ENCODE data around the gene CTNNBL1.

DNA sequence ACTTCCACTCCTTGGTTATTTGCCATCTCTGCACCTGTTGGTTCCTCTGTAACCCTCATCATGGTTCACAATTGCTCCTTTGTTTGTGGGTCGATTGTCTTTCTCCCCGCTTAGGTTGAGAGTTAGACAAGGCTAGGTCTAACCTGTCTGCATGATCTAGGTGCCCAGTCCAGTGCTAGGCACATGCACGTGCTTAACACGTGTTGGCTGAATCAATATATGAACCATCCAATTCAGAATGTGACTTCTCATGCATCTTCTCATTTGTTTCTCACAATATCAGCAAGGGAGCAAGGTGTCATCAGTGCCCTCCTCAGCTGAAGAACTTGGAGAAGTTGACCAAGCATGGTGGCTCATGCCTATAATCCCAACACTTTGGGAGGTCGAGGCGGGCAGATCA, 36.9 kb upstream of the CTNNBL1 start:
- TF ChIP-seq CTCF (IDR thresholded peaks at IDR 0.05) (no peak), ATF6 (CRISPR knock-in tag; IDR thresholded peaks at IDR 0.05) (no peak), MAX (CRISPR knock-in tag; IDR thresholded peaks at IDR 0.05) (no peak), ZNF138 (CRISPR knock-in tag; conservative IDR thresholded peaks at IDR 0.05) (no peak), GABPB1 (CRISPR knock-in tag; IDR thresholded peaks at IDR 0.05) (no peak), NR3C1 (CRISPR knock-in tag; conservative IDR thresholded peaks at IDR 0.05; ENCODE audit: low read depth) (no peak), TCF7 (CRISPR knock-in tag; IDR thresholded peaks at IDR 0.05; ENCODE audit: low read depth) (no peak), ESRRA (CRISPR knock-in tag; IDR thresholded peaks at IDR 0.05; ENCODE audit: borderline replicate concordance) (no peak), ERG (CRISPR knock-in tag; IDR thresholded peaks at IDR 0.05) (no peak), ELF4 (CRISPR knock-in tag; IDR thresholded peaks at IDR 0.05; ENCODE audit: low read depth) (no peak)
- TF ChIP-seq, protein P1, sequence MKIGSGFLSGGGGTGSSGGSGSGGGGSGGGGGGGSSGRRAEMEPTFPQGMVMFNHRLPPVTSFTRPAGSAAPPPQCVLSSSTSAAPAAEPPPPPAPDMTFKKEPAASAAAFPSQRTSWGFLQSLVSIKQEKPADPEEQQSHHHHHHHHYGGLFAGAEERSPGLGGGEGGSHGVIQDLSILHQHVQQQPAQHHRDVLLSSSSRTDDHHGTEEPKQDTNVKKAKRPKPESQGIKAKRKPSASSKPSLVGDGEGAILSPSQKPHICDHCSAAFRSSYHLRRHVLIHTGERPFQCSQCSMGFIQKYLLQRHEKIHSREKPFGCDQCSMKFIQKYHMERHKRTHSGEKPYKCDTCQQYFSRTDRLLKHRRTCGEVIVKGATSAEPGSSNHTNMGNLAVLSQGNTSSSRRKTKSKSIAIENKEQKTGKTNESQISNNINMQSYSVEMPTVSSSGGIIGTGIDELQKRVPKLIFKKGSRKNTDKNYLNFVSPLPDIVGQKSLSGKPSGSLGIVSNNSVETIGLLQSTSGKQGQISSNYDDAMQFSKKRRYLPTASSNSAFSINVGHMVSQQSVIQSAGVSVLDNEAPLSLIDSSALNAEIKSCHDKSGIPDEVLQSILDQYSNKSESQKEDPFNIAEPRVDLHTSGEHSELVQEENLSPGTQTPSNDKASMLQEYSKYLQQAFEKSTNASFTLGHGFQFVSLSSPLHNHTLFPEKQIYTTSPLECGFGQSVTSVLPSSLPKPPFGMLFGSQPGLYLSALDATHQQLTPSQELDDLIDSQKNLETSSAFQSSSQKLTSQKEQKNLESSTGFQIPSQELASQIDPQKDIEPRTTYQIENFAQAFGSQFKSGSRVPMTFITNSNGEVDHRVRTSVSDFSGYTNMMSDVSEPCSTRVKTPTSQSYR (CRISPR knock-in tag; IDR thresholded peaks at IDR 0.05): no peak
